ENCODE measurements around the gene MAP1B. TPM values are rescaled to one million over a fixed set of nuclear protein-coding genes. Genes with fewer than 3 reads are reported as not detected.

MAP1B gene
- total and polyA plus RNA-seq, 12 donors = 13.1 to 154 (median 90.0) TPM

DNA sequence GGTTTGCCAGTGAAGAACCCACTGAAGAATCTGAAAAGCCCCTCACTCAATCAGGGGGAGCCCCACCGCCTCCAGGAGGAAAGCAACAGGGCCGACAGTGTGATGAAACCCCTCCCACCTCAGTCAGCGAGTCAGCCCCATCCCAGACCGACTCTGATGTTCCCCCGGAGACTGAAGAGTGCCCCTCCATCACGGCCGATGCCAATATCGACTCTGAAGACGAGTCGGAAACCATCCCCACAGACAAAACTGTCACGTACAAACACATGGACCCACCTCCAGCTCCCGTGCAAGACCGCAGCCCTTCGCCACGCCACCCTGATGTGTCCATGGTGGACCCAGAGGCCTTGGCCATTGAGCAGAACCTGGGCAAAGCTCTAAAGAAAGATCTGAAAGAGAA lies 92.4 kb downstream of the MAP1B start:
- H3K9me3 ChIP-seq = no peaks in the 10 kb centered on the region
- H3K4me3 ChIP-seq = no peak overlapping the region
- ATAC-seq = no peak
- no peak overlapping the region for H3K27ac ChIP-seq
- intact Hi-C loops (cut with DNase I) = loop anchor here in 1 of 10 donors (10.0 kb wide), 1 partner anchor 55 kb away; no protein-coding TSS in a partner anchor
- no peak for DNase-seq
- whole genome bisulfite sequencing, 2 donors = 97 to 98% methylated on average over 15 of the region's 15 CpGs
- H3K4me1 ChIP-seq = no peaks in the 10 kb centered on the region
- TF ChIP-seq, protein P1, sequence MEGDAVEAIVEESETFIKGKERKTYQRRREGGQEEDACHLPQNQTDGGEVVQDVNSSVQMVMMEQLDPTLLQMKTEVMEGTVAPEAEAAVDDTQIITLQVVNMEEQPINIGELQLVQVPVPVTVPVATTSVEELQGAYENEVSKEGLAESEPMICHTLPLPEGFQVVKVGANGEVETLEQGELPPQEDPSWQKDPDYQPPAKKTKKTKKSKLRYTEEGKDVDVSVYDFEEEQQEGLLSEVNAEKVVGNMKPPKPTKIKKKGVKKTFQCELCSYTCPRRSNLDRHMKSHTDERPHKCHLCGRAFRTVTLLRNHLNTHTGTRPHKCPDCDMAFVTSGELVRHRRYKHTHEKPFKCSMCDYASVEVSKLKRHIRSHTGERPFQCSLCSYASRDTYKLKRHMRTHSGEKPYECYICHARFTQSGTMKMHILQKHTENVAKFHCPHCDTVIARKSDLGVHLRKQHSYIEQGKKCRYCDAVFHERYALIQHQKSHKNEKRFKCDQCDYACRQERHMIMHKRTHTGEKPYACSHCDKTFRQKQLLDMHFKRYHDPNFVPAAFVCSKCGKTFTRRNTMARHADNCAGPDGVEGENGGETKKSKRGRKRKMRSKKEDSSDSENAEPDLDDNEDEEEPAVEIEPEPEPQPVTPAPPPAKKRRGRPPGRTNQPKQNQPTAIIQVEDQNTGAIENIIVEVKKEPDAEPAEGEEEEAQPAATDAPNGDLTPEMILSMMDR (IDR thresholded peaks at IDR 0.05) = no peak
- no peaks in the 10 kb centered on the region for H3K27me3 ChIP-seq
- peaks cover 0 to 96% (median 50%) of the 10 kb centered on the region in 9 donors for H3K36me3 ChIP-seq

DNA sequence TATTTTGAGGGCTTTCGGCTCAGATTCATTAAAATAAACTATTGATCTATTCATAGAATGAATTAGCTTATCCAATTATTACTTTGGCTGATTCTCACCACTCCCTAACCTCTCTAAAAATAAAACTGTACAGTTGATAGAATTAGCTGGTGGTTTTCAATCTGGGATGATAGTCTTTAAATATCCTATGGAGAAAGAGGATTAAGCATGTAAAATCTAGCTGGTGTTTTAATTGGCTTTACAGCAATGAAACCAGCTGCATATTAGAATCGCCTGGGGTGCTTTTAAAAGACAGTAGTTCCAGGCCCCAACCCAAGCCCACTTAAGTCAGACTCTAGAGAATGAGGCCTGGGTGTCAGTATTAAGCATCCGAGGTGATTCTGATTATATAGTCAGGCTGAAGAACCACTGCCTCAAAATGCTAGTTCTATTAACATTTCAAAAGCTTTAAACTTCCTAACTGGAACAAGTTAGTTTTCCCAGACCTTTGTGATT lies 95.1 kb downstream of the MAP1B start:
- intact Hi-C loops (cut with DNase I) = no loop called here
- peaks cover 0 to 97% (median 45%) of the 10 kb centered on the region in 9 donors for H3K36me3 ChIP-seq
- 74 to 81% methylated on average over 3 of the region's 3 CpGs for WGBS, 2 donors

DNA sequence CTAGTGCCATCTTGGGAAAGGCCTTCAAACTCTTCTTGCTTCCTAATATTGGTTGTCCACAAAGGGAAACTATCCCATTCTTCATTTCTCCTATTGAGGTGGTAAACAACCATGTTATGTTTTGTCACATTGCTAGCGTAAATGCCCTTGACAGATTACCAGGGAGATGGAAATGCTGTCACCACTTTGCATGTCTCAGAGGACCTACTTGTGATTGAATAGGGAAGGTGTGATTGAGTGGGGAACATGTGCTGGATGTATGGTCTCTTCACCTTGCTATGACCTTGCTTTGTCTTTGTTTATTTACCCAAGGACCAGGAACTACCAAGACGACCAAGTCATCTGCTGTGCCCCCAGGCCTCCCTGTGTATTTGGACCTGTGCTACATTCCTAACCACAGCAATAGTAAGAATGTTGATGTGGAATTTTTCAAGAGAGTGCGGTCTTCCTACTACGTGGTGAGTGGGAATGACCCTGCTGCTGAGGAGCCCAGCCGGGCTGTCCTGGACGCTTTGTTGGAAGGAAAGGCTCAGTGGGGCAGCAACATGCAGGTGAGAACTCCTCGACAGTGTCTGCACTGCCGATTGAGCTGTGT lies 96.1 kb downstream of the MAP1B start:
- DNase-seq (no peak), ATAC-seq (no peak)
- no peaks in the 10 kb centered on the region for H3K9me3 ChIP-seq
- no peak overlapping the region for H3K27ac ChIP-seq
- intact Hi-C loops (cut with DNase I) = no loop called here
- TF ChIP-seq, protein P1 (IDR thresholded peaks at IDR 0.05) = no peak
- WGBS, 2 donors = 86 to 88% methylated on average over 8 of the region's 8 CpGs
- H3K4me3 ChIP-seq = no peak overlapping the region
- no peaks in the 10 kb centered on the region for H3K4me1 ChIP-seq
- no peaks in the 10 kb centered on the region for H3K27me3 ChIP-seq
- peaks cover 0 to 94% (median 44%) of the 10 kb centered on the region in 9 donors for H3K36me3 ChIP-seq

More for the DNA sequence above, 95.1 kb downstream of the MAP1B start:
- H3K4me3 ChIP-seq = no peak overlapping the region
- TF ChIP-seq, protein P1 (IDR thresholded peaks at IDR 0.05) = no peak
- ATAC-seq (no peak), DNase-seq (no peak)
- H3K4me1 ChIP-seq = no peaks in the 10 kb centered on the region
- H3K9me3 ChIP-seq = no peaks in the 10 kb centered on the region
- H3K27me3 ChIP-seq = no peaks in the 10 kb centered on the region
- H3K27ac ChIP-seq = no peak overlapping the region

DNA sequence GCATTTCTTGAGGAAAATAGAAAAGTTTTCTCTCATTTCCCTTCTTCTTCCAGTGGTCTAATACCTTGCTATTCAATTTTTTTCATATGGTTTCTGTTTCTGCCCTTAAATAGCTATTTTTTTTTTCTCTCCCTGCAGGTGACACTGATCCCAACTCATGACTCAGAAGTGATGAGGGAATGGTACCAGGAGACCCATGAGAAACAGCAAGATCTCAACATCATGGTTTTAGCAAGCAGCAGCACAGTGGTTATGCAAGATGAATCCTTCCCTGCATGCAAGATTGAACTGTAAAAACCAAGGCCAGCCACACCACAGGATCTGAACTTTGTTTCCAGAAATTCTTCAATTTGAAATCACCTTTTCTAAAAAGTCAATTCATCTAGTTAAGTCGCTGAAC lies 97.7 kb downstream of the MAP1B start:
- 97 to 100% methylated on average over 1 of the region's 1 CpG for WGBS, 2 donors

More for the DNA sequence above, 97.7 kb downstream of the MAP1B start:
- Histone ChIP-seq H3K27ac (no peak overlapping the region), H3K4me3 (no peak overlapping the region), H3K27me3 (no peaks in the 10 kb centered on the region), H3K4me1 (peaks cover 0 to 2% (median 0%) of the 10 kb centered on the region in 9 donors), H3K9me3 (no peaks in the 10 kb centered on the region), H3K36me3 (peaks cover 0 to 87% (median 31%) of the 10 kb centered on the region in 9 donors)
- DNase-seq (no peak), ATAC-seq (no peak)
- TF ChIP-seq, protein P1 (IDR thresholded peaks at IDR 0.05) = no peak
- intact Hi-C loops (cut with DNase I) = no loop called here
